ENCODE data around the gene SDCCAG8. TPM values are rescaled to one million over a fixed set of nuclear protein-coding genes. Genes with fewer than 3 reads are reported as not detected.

Gene SDCCAG8
- total and polyA plus RNA-seq, 2 experiments from 2014 or later = 28.3 to 39.3 TPM

- no peak overlapping the region for H3K4me3 ChIP-seq
- no peak overlapping the region for H3K4me2 ChIP-seq
- H4K20me1 ChIP-seq (ENCODE audit: insufficient read depth, poor library complexity, severe bottlenecking) = no peaks in the 10 kb centered on the region
- no peak for DNase-seq (ENCODE audit: low spot score)
- no peaks in the 10 kb centered on the region for H3K36me3 ChIP-seq (replicated peaks; ENCODE audit: insufficient read depth, low read depth)
- H3K79me2 ChIP-seq = no peaks in the 10 kb centered on the region
- no peak overlapping the region for H3K27ac ChIP-seq
- no peaks in the 10 kb centered on the region for H3K9me3 ChIP-seq (ENCODE audit: low read depth)
- 92% methylated on average over 7 of the region's 7 CpGs for WGBS (ENCODE audit: low lambda C conversion rate, missing lambda C conversion rate)
- H3K4me1 ChIP-seq (ENCODE audit: insufficient read depth) = no peaks in the 10 kb centered on the region
- H3K9me2 ChIP-seq (replicated peaks; ENCODE audit: insufficient read depth) = no peaks in the 10 kb centered on the region
- TF ChIP-seq EZH2phosphoT487 (IDR thresholded peaks at IDR 0.05; ENCODE audit: low read depth, severe bottlenecking, unreplicated experiment) (no peak), CTCF (IDR thresholded peaks at IDR 0.05; ENCODE audit: poor library complexity) (no peak), EZH2 (IDR thresholded peaks at IDR 0.05; ENCODE audit: borderline replicate concordance) (no peak)
- H2AFZ ChIP-seq = no peak overlapping the region
- H3K27me3 ChIP-seq = no peaks in the 10 kb centered on the region
Measured at GRCh38 chr1:243420016-243420945, 164.4 kb downstream of the SDCCAG8 start.

GRCh38 chr1:243420946-243421685 is 165.3 kb downstream of the SDCCAG8 start:
- Histone ChIP-seq H3K4me3 (no peak overlapping the region), H3K9me2 (replicated peaks; ENCODE audit: insufficient read depth) (no peaks in the 10 kb centered on the region), H3K79me2 (no peaks in the 10 kb centered on the region), H3K4me2 (peak overlapping the region; percentile 37), H3K4me1 (ENCODE audit: insufficient read depth) (no peaks in the 10 kb centered on the region), H3K9me3 (ENCODE audit: low read depth) (peaks cover 3% of the 10 kb centered on the region), H3K36me3 (replicated peaks; ENCODE audit: insufficient read depth, low read depth) (no peaks in the 10 kb centered on the region), H2AFZ (no peak overlapping the region), H3K27ac (peak overlapping the region; percentile 25), H4K20me1 (ENCODE audit: insufficient read depth, poor library complexity, severe bottlenecking) (no peaks in the 10 kb centered on the region), H3K27me3 (no peaks in the 10 kb centered on the region)
- 87% methylated on average over 15 of the region's 15 CpGs for WGBS (ENCODE audit: low lambda C conversion rate, missing lambda C conversion rate)
- DNase-seq (ENCODE audit: low spot score) = no peak
- TF ChIP-seq EZH2 (IDR thresholded peaks at IDR 0.05; ENCODE audit: borderline replicate concordance) = no peak
- no peak for TF ChIP-seq CTCF (IDR thresholded peaks at IDR 0.05; ENCODE audit: poor library complexity)
- no peak for TF ChIP-seq EZH2phosphoT487 (IDR thresholded peaks at IDR 0.05; ENCODE audit: low read depth, severe bottlenecking, unreplicated experiment)

GRCh38 chr1:243421784-243422183 is 165.9 kb downstream of the SDCCAG8 start:
- no peak for TF ChIP-seq EZH2phosphoT487 (IDR thresholded peaks at IDR 0.05; ENCODE audit: low read depth, severe bottlenecking, unreplicated experiment)
- no peak for TF ChIP-seq EZH2 (IDR thresholded peaks at IDR 0.05; ENCODE audit: borderline replicate concordance)
- TF ChIP-seq CTCF (IDR thresholded peaks at IDR 0.05; ENCODE audit: poor library complexity) = no peak
- Histone ChIP-seq H3K4me3 (no peak overlapping the region), H3K9me3 (ENCODE audit: low read depth) (peaks cover 4% of the 10 kb centered on the region), H3K36me3 (replicated peaks; ENCODE audit: insufficient read depth, low read depth) (no peaks in the 10 kb centered on the region), H3K4me1 (ENCODE audit: insufficient read depth) (no peaks in the 10 kb centered on the region), H3K4me2 (peak overlapping the region; percentile 37), H3K27ac (peak overlapping the region; percentile 25), H2AFZ (no peak overlapping the region), H4K20me1 (ENCODE audit: insufficient read depth, poor library complexity, severe bottlenecking) (no peaks in the 10 kb centered on the region), H3K79me2 (no peaks in the 10 kb centered on the region), H3K27me3 (no peaks in the 10 kb centered on the region), H3K9me2 (replicated peaks; ENCODE audit: insufficient read depth) (no peaks in the 10 kb centered on the region)
- WGBS (ENCODE audit: low lambda C conversion rate, missing lambda C conversion rate) = 15% methylated on average over 6 of the region's 6 CpGs
- peak; percentile 43 for DNase-seq (ENCODE audit: low spot score)
